ENCODE results near the gene NOP56.
"Not testable (repeated sequence)": the region's sequence is repeated elsewhere in the genome, so short reads cannot be mapped to it uniquely, and the experiment has no call there.

Gene NOP56

DNA sequence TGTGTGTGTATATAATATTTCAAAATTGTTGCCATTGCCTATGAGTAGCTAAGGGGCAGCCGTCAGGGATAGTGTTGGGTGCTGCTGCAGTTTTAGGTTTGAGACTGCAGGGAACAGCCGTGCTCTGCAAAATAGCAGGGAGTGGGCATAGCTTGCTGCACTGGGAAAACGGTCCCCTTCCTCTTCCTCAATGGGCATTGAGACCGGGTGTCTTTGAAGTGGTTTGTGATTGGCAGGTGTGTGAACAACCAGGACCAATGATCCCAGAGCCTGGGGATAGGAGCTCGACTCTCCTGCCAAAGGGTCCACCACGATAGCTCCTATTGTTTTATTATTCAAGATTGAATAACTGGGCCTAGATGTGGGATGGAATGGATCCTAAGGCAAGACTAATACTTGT is 35.1 kb downstream of the NOP56 start:
- no peak for DNase-seq (ENCODE audit: low read depth in 3 of 3)

DNA sequence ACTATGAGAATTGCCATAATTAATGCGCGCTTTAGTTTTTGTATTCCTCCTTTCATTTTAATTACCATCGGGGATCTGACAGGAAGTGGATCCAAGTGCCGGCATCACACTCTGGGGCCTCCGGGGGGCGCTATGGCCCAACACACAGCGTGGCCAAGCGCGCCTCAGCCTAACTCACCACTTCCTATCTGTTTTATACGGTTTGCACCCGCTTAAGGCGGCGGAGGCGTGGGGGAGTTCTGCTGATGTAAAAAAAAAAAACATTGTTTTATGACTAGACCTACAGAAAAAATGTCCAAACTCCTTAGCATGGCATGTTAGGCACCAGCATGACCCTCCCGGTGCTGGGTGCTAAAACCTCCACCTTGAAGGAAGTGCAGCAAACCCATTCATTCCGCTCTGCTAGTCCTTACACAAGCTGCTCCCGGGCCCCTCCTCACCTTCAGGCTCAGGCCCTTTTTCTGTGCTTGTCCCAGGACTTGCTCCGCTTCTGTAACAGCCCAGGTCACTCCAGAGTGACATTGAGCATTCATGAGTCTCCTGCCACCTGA is 35.7 kb downstream of the NOP56 start:
- peak; percentile 40 to 66 (median 56) for DNase-seq (ENCODE audit: low read depth in 3 of 3)

DNA sequence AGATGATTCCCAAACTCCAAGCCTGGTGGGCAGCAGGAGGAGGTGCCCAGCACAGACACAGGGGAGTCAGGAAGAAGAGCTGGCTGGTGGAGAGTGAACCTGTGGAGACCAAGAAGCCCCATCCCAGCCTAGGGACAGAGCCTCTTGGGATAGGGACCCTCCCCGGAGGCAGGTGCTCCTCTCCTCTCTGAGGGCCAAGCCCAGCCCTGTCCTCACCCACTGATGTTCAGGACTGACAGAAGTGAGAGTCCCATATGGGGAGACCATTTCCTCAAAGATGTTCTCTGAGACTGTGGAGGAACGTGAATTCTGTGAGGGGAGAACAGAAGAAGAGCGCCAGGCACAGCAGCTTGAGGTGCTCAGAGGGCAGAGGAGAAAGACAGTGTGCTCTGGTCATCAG is 37.8 kb downstream of the NOP56 start:
- no peak for DNase-seq (ENCODE audit: low read depth in 3 of 3)

- no peak for DNase-seq (ENCODE audit: low read depth in 3 of 3)
Observed at GRCh38 chr20:2690718-2691117, 38.3 kb downstream of the NOP56 start.

DNA sequence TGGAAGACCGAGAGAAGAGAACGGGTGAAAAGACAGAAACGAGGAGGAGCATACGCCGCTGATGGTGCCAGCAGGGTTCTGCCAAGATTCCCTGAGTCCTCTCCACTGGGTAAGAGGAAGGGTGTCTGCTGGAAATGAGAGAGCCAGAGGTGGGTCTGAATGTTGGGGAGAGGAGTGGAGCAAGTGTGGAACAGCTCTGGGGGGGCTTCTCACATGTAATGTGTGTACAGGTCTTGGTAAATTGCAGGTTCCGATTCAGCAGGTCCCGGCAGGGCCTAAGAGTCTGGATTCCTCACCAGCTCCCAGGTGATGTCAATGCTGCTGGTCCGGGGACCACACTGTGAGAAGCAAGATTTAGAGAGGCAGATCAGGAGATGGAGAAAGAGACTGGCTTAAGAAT is 38.7 kb downstream of the NOP56 start:
- no peak for DNase-seq (ENCODE audit: low read depth in 3 of 3)

GRCh38 chr20:2691663-2692035 is 39.2 kb downstream of the NOP56 start:
- no peak for DNase-seq (ENCODE audit: low read depth in 3 of 3)

DNA sequence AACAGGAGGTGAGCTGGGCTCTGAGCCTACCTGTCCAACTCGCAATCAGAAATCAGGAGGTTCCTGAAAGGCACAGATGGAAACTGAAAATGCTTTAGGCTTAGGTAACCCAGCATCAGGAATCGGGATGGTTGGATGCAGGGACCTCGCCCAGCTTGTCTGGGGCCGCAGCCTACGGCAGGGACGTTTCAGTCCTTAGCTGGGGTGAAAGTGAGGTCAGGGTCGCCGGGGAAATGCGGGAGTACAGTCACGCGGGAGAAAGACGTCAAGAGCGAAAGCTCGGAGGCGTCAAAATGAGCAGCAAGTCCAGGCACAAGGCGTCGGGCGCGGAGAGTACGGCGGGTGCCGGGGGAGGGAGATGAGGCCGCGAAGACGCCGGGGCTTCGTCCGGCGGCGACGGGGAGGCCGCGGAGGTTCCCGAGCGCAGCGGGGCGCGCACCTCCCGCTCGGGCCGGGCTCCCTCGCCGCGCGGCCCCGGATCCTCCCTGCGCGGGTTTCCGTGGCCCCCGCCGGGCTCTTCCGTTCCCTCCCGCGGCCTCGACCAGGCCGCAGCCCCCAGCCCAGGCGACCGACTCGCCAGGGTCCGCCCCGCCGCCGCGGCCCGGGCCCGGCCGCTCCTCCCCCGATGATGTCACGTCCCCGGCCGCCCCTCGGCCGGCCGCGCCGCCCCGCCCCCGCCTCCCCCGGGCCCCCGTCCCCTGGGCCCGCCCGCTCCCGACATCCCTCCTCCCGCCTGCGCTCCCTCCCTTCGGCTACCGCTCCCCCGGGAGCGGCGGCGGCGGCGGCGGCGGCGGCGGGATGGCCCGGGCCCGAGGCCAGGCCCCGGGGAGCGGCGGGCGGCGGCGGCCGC is 39.8 kb downstream of the NOP56 start, which contains the start of gene EBF4:
Gene EBF4, plus strand, starts transcription at position 745 of the 850 bp plus-strand sequence. CDS start 866 bp downstream, outside the sequence.
- no peak for DNase-seq (ENCODE audit: low read depth in 3 of 3)

DNA sequence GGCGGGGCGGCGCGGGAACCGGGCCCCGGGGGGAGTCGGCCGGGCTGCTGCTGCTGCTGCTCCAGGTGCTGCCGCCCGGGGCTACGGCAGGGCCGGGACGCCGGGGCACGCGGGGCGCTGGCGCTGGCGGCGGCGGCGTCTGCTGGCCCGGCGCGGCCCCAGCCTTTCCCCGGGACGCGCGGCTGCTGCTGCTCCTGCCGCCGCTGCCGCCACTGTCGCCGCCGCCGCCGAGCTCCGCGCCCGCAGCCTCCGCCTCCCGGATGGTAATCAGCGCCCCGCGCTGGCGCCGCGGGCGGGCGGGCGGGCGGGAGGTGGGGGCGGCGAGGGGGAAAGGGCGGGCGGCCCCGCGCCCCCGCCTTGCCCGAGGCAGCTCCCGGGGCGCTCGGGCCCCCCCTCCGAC is 40.5 kb downstream of the NOP56 start:
- DNase-seq (ENCODE audit: low read depth in 3 of 3): peak in 1 of 3 experiments; percentile 5

DNA sequence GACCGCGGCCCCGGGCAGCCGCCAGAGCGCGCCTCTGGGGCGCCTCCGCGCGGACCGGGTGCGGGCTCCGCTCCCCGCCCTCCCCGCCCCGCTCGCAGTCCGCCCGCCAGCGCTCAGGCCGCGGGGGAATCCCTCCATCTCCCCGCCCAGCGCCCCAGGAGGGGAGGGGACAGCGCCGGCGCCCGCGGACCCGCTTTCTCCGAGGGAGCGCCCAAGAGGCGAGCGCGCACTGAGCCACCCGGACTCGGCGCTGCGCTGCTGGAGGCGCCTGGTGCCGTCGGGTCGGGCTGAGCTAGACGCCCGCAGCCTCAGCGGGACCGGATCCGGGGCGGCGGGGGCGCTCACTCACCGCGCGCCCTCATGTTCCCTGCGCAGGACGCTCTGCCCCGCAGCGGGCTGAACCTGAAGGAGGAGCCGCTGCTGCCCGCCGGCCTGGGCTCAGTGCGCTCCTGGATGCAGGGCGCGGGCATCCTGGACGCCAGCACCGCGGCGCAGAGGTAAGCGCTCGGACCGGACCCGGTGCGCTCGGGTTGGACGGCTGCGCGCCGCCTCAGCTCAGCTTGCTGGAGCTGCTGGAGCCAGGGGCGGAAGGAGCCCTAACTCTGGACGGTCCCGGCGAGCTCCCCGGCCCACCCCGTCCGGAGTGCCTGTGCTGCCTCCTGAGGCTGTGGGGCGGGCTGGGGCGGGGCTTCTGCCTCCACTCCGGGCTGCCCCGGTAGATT is 41.0 kb downstream of the NOP56 start:
- DNase-seq (ENCODE audit: low read depth in 3 of 3): peak; percentile 26 to 35 (median 28)

DNA sequence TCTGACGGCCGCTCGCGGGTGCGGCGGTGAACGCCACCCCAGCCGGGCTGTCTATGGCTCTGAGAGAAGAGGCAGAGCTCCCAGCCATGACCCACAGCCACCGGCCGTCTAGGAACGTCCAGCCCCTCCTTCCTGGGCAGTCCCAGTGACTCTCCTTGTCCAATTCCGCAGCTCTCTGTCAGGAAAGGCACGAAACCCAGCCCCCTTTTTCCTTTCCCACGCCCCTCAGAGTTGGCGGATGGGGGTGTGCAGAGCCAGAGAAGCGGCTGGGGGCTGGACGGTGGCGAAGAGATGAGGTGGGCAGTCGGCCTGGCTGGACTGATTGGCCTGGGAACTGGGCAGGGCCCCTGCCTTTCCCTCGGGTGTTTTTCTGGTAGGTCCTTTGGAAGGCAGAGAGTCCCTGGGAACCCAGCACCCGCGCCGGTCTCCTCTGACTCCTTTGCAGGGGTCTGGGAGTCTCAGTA is 41.6 kb downstream of the NOP56 start:
- DNase-seq (ENCODE audit: low read depth in 3 of 3): no peak

DNA sequence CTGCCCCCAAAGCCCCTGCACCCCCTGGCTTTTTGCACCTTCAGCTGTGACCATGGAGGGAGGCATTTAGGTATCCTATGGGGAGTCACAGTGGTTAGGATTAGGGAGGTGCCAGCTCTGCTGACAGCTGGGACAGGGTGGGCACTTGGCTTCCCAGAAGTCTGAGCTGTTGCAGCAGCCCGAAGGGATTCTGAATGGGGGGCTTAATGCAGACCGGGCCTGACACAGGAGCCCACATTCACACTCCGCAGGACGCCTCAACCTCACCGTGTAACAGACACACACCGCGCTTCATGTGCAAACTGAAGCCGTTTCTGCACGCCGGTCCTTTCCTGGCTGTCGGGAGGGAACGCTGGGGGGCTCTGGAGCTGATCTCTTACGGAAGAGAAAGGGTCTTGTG is 42.1 kb downstream of the NOP56 start:
- no peak for DNase-seq (ENCODE audit: low read depth in 3 of 3)

DNA sequence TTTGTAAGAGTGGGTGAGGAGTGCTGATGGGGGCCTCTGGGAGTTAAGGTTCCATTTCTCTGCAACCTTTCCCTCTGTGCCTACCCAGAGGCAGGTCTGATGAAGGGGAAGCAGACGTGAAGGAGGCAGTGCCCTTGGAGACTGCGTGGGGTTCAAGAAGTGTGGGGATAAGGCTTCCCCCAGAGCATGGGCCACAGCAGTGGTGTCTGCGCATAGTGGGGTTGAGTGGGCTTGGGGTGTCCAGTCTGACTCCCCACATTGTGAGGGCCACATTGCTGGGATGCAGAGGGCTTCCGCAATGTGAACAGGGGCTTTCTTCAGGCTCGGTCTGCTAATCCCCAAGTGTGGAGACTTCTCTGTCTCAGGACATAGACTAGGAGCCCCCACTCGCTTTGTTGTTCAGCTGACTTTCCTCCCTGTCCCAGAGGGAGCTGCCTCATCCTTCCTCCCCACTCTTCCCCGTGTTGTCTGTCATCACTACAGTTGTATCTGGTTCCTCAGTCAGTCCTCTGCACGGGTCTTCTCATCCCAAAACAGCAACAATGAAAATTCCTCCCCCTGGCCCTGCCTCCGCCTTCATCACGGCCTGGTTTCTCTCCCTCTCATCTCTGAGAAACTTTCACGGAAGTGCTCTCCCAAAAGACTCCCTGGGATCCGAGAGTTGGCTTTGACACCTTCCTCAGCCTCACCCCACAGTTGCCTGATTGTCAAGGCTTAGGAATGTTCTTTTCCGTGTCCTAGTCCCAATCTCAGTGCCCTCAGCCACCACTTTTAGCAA is 43.0 kb downstream of the NOP56 start:
- DNase-seq (ENCODE audit: low read depth in 3 of 3): no peak

GRCh38 chr20:2695984-2696525 is 43.6 kb downstream of the NOP56 start:
- DNase-seq (ENCODE audit: low read depth in 3 of 3): not testable (repeated sequence)

DNA sequence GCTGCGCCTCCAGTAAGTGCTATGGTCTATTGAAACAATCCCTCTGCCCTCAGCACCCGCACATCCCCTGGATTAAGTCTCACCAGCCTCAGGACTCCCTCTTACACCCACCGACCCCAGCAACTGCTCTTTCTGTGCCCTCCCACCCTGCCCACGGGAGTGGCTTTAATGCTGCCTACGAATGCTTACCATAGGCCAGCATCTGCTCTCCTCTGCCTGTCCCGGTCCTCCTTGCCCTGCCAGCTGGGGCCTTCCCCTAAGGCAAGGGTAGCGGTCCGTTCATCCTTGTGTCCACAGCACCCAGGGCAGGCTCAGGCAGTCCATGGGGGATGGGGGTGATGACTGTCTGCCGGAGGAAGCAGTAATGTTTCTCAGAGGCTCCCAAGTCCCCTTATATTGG is 44.2 kb downstream of the NOP56 start:
- DNase-seq (ENCODE audit: low read depth in 3 of 3): no peak

DNA sequence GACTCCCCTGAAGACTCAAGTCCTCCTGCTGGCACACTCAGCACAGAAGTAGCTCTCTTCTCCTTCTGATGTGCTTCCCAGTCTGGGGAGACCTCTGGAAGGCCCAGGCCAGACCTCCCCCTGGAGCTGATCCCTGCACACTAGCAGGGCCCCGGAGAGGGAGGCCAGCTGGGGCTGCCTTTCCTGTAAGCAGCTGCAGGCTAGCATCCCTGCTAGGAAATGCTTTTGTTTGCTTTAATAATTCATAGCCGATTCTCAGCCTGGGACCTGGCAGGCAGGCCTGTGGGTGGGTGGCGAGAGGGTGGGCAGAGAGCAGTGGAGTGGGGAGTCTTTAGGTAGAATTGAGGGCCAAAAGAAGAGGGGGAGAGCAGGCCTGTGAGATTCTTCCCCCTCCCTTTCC is 45.3 kb downstream of the NOP56 start:
- no peak for DNase-seq (ENCODE audit: low read depth in 3 of 3)

DNA sequence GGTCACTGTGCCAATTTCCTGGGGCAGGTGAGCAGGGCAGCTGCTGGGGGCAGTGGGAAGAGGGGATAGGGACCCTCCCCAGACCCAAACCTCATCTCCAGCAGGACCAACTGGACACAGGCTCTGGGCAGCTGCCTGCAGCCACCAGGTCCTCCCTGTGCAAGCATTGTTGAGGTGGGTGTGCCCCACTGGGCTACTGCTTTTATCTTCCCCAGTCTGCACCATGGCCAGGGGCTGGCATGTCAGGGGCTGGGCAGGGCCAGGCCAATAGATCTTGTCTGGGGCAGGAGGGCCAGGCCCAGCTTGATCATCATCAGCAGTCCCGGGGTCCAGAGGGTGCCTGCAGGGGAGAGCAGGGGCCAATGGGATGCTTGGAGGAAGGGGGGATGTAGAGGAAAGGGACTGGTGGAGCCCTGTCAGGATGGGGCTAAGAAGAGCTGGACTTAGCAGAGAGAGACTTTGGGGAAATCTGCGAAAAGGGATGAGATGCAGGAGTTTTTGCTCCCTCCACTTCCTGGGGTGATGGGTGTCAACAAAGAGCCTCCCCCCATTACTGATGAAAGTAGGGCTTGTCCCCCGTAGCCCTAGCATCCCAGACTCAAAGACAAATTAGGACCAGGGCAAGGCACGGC is 45.9 kb downstream of the NOP56 start:
- DNase-seq (ENCODE audit: low read depth in 3 of 3): no peak

DNA sequence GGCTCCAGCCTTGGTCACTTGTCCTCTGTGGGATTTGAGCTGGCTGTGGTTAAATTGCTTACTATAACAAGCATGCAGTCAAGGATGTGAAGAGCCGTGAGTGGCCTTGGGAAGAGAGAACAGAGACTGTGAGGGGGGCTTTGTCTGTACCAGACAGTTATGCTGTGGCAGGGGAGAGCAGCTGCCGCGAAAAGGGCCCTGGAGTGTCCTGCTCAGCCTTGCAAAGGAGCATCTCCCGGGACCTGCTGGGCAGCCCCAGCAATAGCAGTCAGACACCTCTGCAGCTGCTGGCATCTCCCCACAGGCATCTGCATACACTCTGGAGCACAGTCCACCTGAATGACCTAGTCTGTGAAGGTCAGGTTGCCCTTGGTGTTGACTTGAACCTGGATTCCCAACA is 46.5 kb downstream of the NOP56 start:
- no peak for DNase-seq (ENCODE audit: low read depth in 3 of 3)

- no peak for DNase-seq (ENCODE audit: low read depth in 3 of 3)
Observed at GRCh38 chr20:2699775-2700413, 47.5 kb downstream of the NOP56 start.

DNA sequence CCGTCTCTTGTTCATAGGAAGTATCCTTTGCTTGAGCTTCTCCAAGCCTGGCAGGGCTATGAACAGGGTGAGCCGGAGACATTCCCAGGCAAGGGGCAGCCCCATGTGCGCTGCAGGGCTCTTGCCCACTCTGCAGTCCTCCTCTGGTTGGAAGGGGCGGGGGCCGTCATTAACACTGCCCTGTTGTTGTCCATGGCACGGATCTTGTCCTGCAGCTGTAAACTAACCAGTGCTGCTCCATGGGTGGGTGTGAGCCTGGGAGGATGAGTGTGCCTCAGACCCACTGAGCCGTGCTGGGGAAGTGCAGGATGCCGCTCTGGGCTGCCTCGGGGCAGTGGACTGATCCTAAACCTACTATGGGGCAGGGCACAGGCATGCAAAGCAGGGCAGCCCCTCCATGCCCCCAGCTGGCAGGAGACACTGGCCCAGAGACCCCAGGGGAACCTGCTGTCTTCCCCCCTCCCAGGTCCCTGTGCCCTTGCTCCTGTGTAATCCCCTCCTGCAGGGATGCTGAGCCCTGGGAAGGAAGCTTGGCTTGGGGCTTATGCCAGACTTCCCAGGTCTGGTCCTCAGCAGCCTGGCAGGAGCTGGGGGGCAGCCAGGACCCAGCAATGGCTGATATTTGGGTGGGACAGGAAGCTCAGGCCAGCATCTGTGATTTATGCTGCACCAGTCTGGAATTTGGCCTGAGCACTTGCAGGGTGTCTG is 48.6 kb downstream of the NOP56 start:
- DNase-seq (ENCODE audit: low read depth in 3 of 3): no peak

DNA sequence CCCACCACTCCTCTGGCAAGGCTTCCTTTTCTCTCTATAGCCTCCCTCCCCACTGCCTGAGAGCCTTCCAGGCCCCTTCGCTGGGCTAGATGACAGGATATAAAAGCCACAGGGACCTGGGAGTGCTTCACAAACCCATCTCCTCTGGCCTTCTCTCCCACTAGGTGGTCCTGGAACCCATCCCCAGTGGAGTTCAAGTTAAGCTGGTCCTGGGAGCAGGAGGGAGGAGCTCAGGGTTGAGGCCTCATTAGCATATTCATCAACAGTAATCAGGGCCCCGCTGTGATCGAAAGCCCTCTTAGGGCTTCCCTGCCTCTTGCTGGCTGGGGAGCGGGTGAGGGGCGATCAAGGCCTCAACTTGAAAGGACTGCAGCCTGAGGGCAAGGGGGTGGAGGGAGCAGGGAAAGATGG is 49.2 kb downstream of the NOP56 start:
- no peak for DNase-seq (ENCODE audit: low read depth in 3 of 3)

Measured in stimulated activated CD4-positive, alpha-beta T cell treated with anti-CD3 and anti-CD28 coated beads, TNF-alpha, amount 100 ng/mL, for 4 hours (primary cell).